Measurements from ENCODE around the gene TRPV2.

DNA sequence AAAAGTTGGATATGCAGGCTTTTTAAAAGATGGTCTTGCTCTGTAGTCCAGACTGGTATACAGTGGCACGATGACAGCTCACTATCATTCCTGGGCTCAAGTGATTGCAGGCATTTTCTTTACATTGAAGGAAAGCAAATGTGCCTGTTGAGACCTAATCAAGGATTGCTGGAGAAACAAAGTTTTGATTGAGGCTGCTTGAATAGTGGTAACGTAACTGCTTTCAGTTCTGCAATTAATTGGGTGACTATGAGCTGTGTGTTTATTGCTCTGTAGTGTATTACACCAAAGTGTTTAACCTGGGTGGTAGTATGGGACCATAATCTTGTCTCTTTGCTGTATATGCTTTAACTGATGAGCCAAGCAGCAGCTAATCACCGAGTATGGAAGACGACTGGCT, 32.2 kb upstream of the TRPV2 start:
- TF ChIP-seq, protein P1, sequence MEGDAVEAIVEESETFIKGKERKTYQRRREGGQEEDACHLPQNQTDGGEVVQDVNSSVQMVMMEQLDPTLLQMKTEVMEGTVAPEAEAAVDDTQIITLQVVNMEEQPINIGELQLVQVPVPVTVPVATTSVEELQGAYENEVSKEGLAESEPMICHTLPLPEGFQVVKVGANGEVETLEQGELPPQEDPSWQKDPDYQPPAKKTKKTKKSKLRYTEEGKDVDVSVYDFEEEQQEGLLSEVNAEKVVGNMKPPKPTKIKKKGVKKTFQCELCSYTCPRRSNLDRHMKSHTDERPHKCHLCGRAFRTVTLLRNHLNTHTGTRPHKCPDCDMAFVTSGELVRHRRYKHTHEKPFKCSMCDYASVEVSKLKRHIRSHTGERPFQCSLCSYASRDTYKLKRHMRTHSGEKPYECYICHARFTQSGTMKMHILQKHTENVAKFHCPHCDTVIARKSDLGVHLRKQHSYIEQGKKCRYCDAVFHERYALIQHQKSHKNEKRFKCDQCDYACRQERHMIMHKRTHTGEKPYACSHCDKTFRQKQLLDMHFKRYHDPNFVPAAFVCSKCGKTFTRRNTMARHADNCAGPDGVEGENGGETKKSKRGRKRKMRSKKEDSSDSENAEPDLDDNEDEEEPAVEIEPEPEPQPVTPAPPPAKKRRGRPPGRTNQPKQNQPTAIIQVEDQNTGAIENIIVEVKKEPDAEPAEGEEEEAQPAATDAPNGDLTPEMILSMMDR (IDR thresholded peaks at IDR 0.05): no peak
- TF ChIP-seq POLR2A (IDR thresholded peaks at IDR 0.05) (no peak), POLR2AphosphoS5 (IDR thresholded peaks at IDR 0.05) (no peak)
